ENCODE measurements around the gene SMCHD1.
"Not testable (repeated sequence)": the region's sequence is repeated elsewhere in the genome, so short reads cannot be mapped to it uniquely, and the experiment has no call there.

The SMCHD1 gene

GRCh38 chr18:2660849-2661248, 5.3 kb downstream of the SMCHD1 start:
- not testable (repeated sequence) for DNase-seq

- DNase-seq = not testable (repeated sequence)
Measured at GRCh38 chr18:2662288-2662687, 6.8 kb downstream of the SMCHD1 start.

- no peak for DNase-seq
Measured at GRCh38 chr18:2662990-2663389, 7.5 kb downstream of the SMCHD1 start.

- no peak for DNase-seq
Measured at GRCh38 chr18:2672410-2672809, 16.9 kb downstream of the SMCHD1 start.

- no peak for DNase-seq
Measured at GRCh38 chr18:2672872-2673271, 17.3 kb downstream of the SMCHD1 start.

GRCh38 chr18:2678933-2679332, 23.4 kb downstream of the SMCHD1 start:
- DNase-seq = not testable (repeated sequence)

- no peak for DNase-seq
Measured at GRCh38 chr18:2680216-2680792, 24.8 kb downstream of the SMCHD1 start.

GRCh38 chr18:2681993-2682603, 26.6 kb downstream of the SMCHD1 start:
- no peak for DNase-seq

- no peak for DNase-seq
Measured at GRCh38 chr18:2683055-2683454, 27.5 kb downstream of the SMCHD1 start.

GRCh38 chr18:2686349-2686968, 30.9 kb downstream of the SMCHD1 start:
- DNase-seq = no peak

GRCh38 chr18:2687390-2688001, 32.0 kb downstream of the SMCHD1 start:
- DNase-seq = no peak

GRCh38 chr18:2692508-2692907, 37.0 kb downstream of the SMCHD1 start:
- no peak for DNase-seq

- no peak for DNase-seq
Measured at GRCh38 chr18:2697184-2697583, 41.7 kb downstream of the SMCHD1 start.

GRCh38 chr18:2699001-2699400, 43.5 kb downstream of the SMCHD1 start:
- no peak for DNase-seq

GRCh38 chr18:2704541-2704940, 49.0 kb downstream of the SMCHD1 start:
- no peak for DNase-seq

GRCh38 chr18:2706903-2707302, 51.4 kb downstream of the SMCHD1 start:
- no peak for DNase-seq

- DNase-seq = no peak
Measured at GRCh38 chr18:2707551-2708168, 52.1 kb downstream of the SMCHD1 start.

GRCh38 chr18:2709316-2709715, 53.8 kb downstream of the SMCHD1 start:
- no peak for DNase-seq

- DNase-seq = no peak
Measured at GRCh38 chr18:2714140-2714539, 58.6 kb downstream of the SMCHD1 start.

- DNase-seq = no peak
Measured at GRCh38 chr18:2715990-2716389, 60.5 kb downstream of the SMCHD1 start.

GRCh38 chr18:2716394-2717326, 61.1 kb downstream of the SMCHD1 start:
- no peak for DNase-seq

- no peak for DNase-seq
Measured at GRCh38 chr18:2717407-2717806, 61.9 kb downstream of the SMCHD1 start.

- no peak for DNase-seq
Measured at GRCh38 chr18:2719040-2719439, 63.5 kb downstream of the SMCHD1 start.
